NCI-H2227 (cell line): ENCODE data around the gene CCDC106.

Experiments used
- DNase-seq: peaks from one replicate; lab custom pipeline; 2025; ENCODE audit not compliant: unreplicated experiment; lab: John Stamatoyannopoulos, UW

The CCDC106 gene

GRCh38 chr19:55694241-55694655 lies 46.2 kb downstream of the CCDC106 start:
- DNase-seq = no peak

- no peak for DNase-seq
Observed at GRCh38 chr19:55694656-55695491, 46.9 kb downstream of the CCDC106 start.

- DNase-seq = no peak
Observed at GRCh38 chr19:55695511-55696290, 47.7 kb downstream of the CCDC106 start.

- no peak for DNase-seq
Observed at GRCh38 chr19:55696301-55697068, 48.5 kb downstream of the CCDC106 start.

GRCh38 chr19:55697069-55697440 lies 49.0 kb downstream of the CCDC106 start:
- DNase-seq = no peak

- DNase-seq = no peak
Observed at GRCh38 chr19:55697698-55698097, 49.7 kb downstream of the CCDC106 start.

- no peak for DNase-seq
Observed at GRCh38 chr19:55698256-55698655, 50.2 kb downstream of the CCDC106 start.

GRCh38 chr19:55699221-55699620 lies 51.2 kb downstream of the CCDC106 start:
- no peak for DNase-seq

- DNase-seq = no peak
Observed at GRCh38 chr19:55700813-55701212, 52.8 kb downstream of the CCDC106 start.

GRCh38 chr19:55702131-55702627 lies 54.2 kb downstream of the CCDC106 start:
- DNase-seq = no peak
